Ovary (tissue), 3 donors: ENCODE results near the gene SLC24A4.

Experiments
- POLR2A ChIP-seq: fragments of 450-650 bp; IDR thresholded peaks from one replicate; pipeline ENCODE4 v1.6.1; 2017; ENCODE audit warnings: antibody characterized with exemption, mild to moderate bottlenecking, moderate library complexity
- TF ChIP-seq, protein P1 (sequence below), 3 donors: fragments of 450-650 bp in 2 of 3; fragments of 200-600 bp in 1 of 3; IDR thresholded peaks; one replicate each; pipeline versions ENCODE4 v1.5.1 to v1.8.0; 2016 to 2022; ENCODE audit warnings: antibody characterized with exemption in 3 of 3, mild to moderate bottlenecking in 1 of 3
- donor health status: DM: no; HTN: no; CAD: no.

DNA sequence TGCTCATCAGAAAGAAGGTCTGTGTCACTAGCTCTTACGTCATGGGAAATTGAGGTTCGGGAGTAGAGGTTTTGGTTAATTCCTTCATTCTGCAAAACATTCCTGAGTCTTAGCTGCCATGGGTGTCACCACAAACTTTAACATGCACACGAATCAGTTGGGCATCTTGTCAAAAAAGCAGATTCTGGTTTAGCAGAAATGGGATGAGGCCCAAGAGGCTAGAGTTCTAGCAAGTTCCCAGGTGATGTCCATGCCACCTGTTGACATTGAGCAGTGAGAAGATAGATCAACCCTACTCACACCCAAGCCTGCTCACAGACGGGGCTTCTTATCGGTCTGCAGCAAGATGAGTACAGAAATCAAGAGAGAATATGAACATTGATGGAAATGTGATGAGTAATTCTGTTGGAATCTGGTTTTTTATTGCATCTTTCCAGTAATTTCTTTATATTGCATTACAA, 179.0 kb downstream of the SLC24A4 start:
- TF ChIP-seq, protein P1, sequence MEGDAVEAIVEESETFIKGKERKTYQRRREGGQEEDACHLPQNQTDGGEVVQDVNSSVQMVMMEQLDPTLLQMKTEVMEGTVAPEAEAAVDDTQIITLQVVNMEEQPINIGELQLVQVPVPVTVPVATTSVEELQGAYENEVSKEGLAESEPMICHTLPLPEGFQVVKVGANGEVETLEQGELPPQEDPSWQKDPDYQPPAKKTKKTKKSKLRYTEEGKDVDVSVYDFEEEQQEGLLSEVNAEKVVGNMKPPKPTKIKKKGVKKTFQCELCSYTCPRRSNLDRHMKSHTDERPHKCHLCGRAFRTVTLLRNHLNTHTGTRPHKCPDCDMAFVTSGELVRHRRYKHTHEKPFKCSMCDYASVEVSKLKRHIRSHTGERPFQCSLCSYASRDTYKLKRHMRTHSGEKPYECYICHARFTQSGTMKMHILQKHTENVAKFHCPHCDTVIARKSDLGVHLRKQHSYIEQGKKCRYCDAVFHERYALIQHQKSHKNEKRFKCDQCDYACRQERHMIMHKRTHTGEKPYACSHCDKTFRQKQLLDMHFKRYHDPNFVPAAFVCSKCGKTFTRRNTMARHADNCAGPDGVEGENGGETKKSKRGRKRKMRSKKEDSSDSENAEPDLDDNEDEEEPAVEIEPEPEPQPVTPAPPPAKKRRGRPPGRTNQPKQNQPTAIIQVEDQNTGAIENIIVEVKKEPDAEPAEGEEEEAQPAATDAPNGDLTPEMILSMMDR (IDR thresholded peaks at IDR 0.05) = no peak
- TF ChIP-seq POLR2A = no peak
